WTC11 (cell line): ENCODE results near the gene ERGIC3.

Experiments
- SMAD4 ChIP-seq: sonication (generic); formaldehyde crosslinking; IDR thresholded peaks from 2 replicates; pipeline ENCODE4 v1.8.0; 2022; ENCODE audit warnings: mild to moderate bottlenecking, missing genetic modification reagents
- ZNF121 ChIP-seq: sonication (generic); formaldehyde crosslinking; IDR thresholded peaks from 2 replicates; pipeline ENCODE4 v1.8.0; 2023; ENCODE audit warnings: missing genetic modification reagents
- TF ChIP-seq, protein P1 (sequence below): sonication (generic); formaldehyde crosslinking; IDR thresholded peaks from 2 replicates; pipeline ENCODE4 v1.8.1; 2022; ENCODE audit warnings: low read depth, missing genetic modification reagents, borderline replicate concordance
- TF ChIP-seq, protein P2 (sequence below): fragments of 200-600 bp; IDR thresholded peaks from 2 replicates; pipeline ENCODE4 v1.8.0; 2022; ENCODE audit warnings: antibody characterized with exemption
- TF ChIP-seq, protein P3 (sequence below): sonication (generic); formaldehyde crosslinking; IDR thresholded peaks from 2 replicates; pipeline ENCODE4 v1.8.1; 2023; ENCODE audit warnings: mild to moderate bottlenecking, missing genetic modification reagents, moderate library complexity
- TF ChIP-seq, protein P4 (sequence below): sonication (generic); formaldehyde crosslinking; IDR thresholded peaks from 2 replicates; pipeline ENCODE4 v1.8.0; 2022; ENCODE audit warnings: mild to moderate bottlenecking, missing genetic modification reagents
- TF ChIP-seq, protein P5 (sequence below): sonication (generic); formaldehyde crosslinking; conservative IDR thresholded peaks from 2 replicates; pipeline ENCODE4 v1.8.1; 2022; ENCODE audit warnings: mild to moderate bottlenecking, missing genetic modification reagents

DNA sequence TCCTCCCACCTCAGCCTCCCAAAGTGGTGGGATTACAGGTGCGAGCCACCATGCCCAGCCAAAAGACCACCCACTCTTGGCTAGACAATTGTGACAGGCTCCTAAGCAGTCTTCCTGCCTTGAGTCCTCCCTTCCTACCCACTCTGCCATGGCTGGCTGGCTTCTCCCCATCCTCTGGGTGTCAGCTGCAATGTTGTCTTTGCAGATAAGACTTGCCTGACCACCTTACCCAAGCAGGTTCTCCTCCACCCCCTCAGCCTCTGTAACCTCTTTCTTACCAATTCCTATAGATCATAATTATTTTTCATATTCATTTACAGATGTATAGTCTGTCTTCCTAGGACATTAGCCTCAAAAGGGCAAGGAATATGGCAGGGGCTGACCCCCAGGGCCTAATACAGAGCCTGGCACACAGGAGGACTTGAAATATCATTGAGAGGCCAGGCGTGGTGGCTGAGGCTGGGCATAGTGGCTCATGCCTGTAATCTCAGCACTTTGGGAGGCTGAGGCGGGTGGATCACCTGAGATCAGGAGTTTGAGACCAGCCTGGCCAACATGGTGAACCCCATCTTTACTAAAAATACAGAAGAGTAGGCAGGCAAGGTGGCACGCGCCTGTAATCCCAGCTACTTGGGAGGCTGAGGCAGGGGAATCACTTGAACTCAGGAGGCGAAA, 45.0 kb downstream of the ERGIC3 start:
- TF ChIP-seq, protein P1, sequence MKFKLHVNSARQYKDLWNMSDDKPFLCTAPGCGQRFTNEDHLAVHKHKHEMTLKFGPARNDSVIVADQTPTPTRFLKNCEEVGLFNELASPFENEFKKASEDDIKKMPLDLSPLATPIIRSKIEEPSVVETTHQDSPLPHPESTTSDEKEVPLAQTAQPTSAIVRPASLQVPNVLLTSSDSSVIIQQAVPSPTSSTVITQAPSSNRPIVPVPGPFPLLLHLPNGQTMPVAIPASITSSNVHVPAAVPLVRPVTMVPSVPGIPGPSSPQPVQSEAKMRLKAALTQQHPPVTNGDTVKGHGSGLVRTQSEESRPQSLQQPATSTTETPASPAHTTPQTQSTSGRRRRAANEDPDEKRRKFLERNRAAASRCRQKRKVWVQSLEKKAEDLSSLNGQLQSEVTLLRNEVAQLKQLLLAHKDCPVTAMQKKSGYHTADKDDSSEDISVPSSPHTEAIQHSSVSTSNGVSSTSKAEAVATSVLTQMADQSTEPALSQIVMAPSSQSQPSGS (CRISPR knock-in tag), result no peak
- TF ChIP-seq, protein P2, sequence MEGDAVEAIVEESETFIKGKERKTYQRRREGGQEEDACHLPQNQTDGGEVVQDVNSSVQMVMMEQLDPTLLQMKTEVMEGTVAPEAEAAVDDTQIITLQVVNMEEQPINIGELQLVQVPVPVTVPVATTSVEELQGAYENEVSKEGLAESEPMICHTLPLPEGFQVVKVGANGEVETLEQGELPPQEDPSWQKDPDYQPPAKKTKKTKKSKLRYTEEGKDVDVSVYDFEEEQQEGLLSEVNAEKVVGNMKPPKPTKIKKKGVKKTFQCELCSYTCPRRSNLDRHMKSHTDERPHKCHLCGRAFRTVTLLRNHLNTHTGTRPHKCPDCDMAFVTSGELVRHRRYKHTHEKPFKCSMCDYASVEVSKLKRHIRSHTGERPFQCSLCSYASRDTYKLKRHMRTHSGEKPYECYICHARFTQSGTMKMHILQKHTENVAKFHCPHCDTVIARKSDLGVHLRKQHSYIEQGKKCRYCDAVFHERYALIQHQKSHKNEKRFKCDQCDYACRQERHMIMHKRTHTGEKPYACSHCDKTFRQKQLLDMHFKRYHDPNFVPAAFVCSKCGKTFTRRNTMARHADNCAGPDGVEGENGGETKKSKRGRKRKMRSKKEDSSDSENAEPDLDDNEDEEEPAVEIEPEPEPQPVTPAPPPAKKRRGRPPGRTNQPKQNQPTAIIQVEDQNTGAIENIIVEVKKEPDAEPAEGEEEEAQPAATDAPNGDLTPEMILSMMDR, result no peak
- TF ChIP-seq ZNF121 (CRISPR knock-in tag) (no peak; the same call in 1 of the 2 replicates), SMAD4 (no peak)
- TF ChIP-seq, protein P3, sequence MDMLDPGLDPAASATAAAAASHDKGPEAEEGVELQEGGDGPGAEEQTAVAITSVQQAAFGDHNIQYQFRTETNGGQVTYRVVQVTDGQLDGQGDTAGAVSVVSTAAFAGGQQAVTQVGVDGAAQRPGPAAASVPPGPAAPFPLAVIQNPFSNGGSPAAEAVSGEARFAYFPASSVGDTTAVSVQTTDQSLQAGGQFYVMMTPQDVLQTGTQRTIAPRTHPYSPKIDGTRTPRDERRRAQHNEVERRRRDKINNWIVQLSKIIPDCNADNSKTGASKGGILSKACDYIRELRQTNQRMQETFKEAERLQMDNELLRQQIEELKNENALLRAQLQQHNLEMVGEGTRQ (CRISPR knock-in tag), result no peak
- TF ChIP-seq, protein P4, sequence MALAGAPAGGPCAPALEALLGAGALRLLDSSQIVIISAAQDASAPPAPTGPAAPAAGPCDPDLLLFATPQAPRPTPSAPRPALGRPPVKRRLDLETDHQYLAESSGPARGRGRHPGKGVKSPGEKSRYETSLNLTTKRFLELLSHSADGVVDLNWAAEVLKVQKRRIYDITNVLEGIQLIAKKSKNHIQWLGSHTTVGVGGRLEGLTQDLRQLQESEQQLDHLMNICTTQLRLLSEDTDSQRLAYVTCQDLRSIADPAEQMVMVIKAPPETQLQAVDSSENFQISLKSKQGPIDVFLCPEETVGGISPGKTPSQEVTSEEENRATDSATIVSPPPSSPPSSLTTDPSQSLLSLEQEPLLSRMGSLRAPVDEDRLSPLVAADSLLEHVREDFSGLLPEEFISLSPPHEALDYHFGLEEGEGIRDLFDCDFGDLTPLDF, result no peak
- TF ChIP-seq, protein P5, sequence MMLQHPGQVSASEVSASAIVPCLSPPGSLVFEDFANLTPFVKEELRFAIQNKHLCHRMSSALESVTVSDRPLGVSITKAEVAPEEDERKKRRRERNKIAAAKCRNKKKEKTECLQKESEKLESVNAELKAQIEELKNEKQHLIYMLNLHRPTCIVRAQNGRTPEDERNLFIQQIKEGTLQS (CRISPR knock-in tag), result no peak
